Measurements from ENCODE around the gene TCAP. TPM values are rescaled to one million over a fixed set of nuclear protein-coding genes. Genes with fewer than 3 reads are reported as not detected.

TCAP gene, protein sequence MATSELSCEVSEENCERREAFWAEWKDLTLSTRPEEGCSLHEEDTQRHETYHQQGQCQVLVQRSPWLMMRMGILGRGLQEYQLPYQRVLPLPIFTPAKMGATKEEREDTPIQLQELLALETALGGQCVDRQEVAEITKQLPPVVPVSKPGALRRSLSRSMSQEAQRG
- total RNA-seq (2021), result 0.54 and 0.79 TPM in 2 replicates
- Bru-seq, nascent RNA, result percentile 24 among the genes with signal in this experiment
- BruChase-seq, experiment 1, labeled RNA remaining after a 2-hour chase, result percentile 37 among the genes with signal in this experiment
- percentile 37 among the genes with signal in this experiment for BruChase-seq, experiment 2, labeled RNA remaining after a 6-hour chase
- long read RNA-seq, result 0 reads

DNA sequence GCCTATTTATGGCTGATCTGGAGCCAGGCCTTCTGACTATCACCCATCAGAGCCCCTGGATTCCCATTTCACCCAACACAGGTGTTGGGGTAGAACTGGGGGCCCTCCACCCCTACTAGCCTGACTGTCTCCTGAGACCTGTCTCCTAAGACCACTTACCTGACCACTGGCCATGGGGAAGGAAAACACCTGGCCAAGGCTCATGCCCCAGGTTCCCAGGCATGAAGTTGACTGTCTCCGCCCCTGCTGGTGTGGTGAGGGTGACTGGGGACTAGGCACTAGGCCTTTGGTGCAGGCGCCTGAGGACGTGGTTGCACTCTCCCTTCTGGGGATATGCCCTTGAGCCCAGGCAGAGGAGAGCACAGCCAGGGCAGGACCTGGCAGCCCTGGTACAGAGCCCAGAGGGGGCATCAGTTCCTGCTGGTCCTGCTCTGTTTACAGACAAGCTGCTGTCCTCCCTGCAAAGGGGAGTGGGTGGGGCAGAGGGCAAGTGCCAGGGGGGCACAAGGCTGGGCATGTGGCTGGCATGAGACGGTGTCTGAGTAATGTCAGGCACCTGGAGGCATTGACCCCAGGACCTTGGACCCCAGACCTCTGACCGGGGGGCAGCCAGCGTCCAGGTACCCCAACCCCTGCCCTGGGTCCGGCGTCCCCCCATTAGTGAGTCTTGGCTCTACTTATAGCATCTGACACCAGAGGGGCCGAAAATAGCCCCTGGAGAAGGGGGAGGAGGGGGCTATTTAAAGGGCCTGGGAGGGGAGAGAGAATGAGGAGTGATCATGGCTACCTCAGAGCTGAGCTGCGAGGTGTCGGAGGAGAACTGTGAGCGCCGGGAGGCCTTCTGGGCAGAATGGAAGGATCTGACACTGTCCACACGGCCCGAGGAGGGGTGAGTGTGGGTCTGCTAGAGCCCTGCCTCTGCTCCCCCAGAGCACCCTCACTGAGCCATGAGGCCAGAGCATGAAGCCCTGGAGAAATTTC, at the start of gene TCAP:
TSS of gene TCAP (plus strand) at position 769 of the 981 bp plus-strand sequence. CDS start at position 780, 11 bp downstream.
- no peak within 1 kb of the TSS for H3K4me3 ChIP-seq (ENCODE audit: low read depth, low read length, poor library complexity, severe bottlenecking)
- no peaks in the 10 kb centered on the region for H3K4me1 ChIP-seq (ENCODE audit: insufficient read depth, low read length, poor library complexity, severe bottlenecking)
- H3K27me3 ChIP-seq (replicated peaks; ENCODE audit: insufficient read depth, low read depth, low read length, poor library complexity), result no peaks in the 10 kb centered on the region
- no peaks in the 10 kb centered on the region for H3K9me3 ChIP-seq (ENCODE audit: low read depth, low read length, poor library complexity, severe bottlenecking)
- DNase-seq (ENCODE audit: low spot score), result no peak
- ChIA-PET CTCF (no interaction called here), POLR2A (ENCODE audit: low non-redundant PET) (no interaction called here)
- H3K27ac ChIP-seq (ENCODE audit: low read depth, low read length, poor library complexity, severe bottlenecking), result no peak within 1 kb of the TSS
- H3K36me3 ChIP-seq (ENCODE audit: insufficient read depth, low read length, poor library complexity, severe bottlenecking), result no peaks in the 10 kb centered on the region
- intact Hi-C loops (cut with micrococcal nuclease; ENCODE audit: unreplicated experiment), result no loop called here
- BruUV-seq (replicated peaks), result no TSS peak
- TF ChIP-seq EZH2 (IDR thresholded peaks at IDR 0.05; ENCODE audit: borderline replicate concordance, low read depth, low read length, poor library complexity, severe bottlenecking), result no peak
- TF ChIP-seq, protein P1, sequence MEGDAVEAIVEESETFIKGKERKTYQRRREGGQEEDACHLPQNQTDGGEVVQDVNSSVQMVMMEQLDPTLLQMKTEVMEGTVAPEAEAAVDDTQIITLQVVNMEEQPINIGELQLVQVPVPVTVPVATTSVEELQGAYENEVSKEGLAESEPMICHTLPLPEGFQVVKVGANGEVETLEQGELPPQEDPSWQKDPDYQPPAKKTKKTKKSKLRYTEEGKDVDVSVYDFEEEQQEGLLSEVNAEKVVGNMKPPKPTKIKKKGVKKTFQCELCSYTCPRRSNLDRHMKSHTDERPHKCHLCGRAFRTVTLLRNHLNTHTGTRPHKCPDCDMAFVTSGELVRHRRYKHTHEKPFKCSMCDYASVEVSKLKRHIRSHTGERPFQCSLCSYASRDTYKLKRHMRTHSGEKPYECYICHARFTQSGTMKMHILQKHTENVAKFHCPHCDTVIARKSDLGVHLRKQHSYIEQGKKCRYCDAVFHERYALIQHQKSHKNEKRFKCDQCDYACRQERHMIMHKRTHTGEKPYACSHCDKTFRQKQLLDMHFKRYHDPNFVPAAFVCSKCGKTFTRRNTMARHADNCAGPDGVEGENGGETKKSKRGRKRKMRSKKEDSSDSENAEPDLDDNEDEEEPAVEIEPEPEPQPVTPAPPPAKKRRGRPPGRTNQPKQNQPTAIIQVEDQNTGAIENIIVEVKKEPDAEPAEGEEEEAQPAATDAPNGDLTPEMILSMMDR (conservative IDR thresholded peaks at IDR 0.05; ENCODE audit: low read depth, low read length), result no peak

DNA sequence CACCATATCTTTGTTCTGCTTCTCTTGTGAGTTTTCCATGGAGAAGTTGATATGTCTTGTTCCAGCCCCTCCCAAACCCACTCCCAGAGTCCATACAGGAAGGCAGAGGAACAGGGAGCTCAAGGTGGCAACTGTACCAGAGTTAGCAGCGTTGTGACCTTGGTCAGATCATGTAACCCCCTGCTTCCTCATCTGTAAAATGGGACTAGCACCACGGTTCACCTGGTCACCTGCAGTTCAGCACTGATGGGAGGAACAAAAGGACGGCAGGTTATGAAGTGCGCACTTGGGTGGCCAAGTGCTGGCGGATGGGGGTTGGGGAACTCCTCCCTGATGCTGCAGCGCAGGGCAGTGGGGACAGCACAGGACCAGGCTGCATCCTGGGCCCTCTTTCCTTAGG, 49.7 kb upstream of the TCAP start:
- POLR2A ChIA-PET (ENCODE audit: low non-redundant PET), result no interaction called here
- no peak for DNase-seq (ENCODE audit: low spot score)
- intact Hi-C loops (cut with micrococcal nuclease; ENCODE audit: unreplicated experiment), result no loop called here
- Histone ChIP-seq H3K27me3 (replicated peaks; ENCODE audit: insufficient read depth, low read depth, low read length, poor library complexity) (no peaks in the 10 kb centered on the region), H3K27ac (ENCODE audit: low read depth, low read length, poor library complexity, severe bottlenecking) (no peak overlapping the region), H3K4me3 (ENCODE audit: low read depth, low read length, poor library complexity, severe bottlenecking) (no peak overlapping the region), H3K36me3 (ENCODE audit: insufficient read depth, low read length, poor library complexity, severe bottlenecking) (no peaks in the 10 kb centered on the region), H3K4me1 (ENCODE audit: insufficient read depth, low read length, poor library complexity, severe bottlenecking) (no peaks in the 10 kb centered on the region), H3K9me3 (ENCODE audit: low read depth, low read length, poor library complexity, severe bottlenecking) (no peaks in the 10 kb centered on the region)
- TF ChIP-seq, protein P1 (conservative IDR thresholded peaks at IDR 0.05; ENCODE audit: low read depth, low read length), result no peak
- no peak for TF ChIP-seq EZH2 (IDR thresholded peaks at IDR 0.05; ENCODE audit: borderline replicate concordance, low read depth, low read length, poor library complexity, severe bottlenecking)
- no TSS peak for BruUV-seq (replicated peaks)
- CTCF ChIA-PET, result no interaction called here

GRCh38 chr17:39617100-39617445, 48.1 kb upstream of the TCAP start:
- intact Hi-C loops (cut with micrococcal nuclease; ENCODE audit: unreplicated experiment), result no loop called here
- ChIA-PET POLR2A (ENCODE audit: low non-redundant PET) (no interaction called here), CTCF (no interaction called here)
- H3K36me3 ChIP-seq (ENCODE audit: insufficient read depth, low read length, poor library complexity, severe bottlenecking), result no peaks in the 10 kb centered on the region
- no peaks in the 10 kb centered on the region for H3K27me3 ChIP-seq (replicated peaks; ENCODE audit: insufficient read depth, low read depth, low read length, poor library complexity)
- H3K4me1 ChIP-seq (ENCODE audit: insufficient read depth, low read length, poor library complexity, severe bottlenecking), result no peaks in the 10 kb centered on the region
- H3K9me3 ChIP-seq (ENCODE audit: low read depth, low read length, poor library complexity, severe bottlenecking), result no peaks in the 10 kb centered on the region
- no peak for TF ChIP-seq EZH2 (IDR thresholded peaks at IDR 0.05; ENCODE audit: borderline replicate concordance, low read depth, low read length, poor library complexity, severe bottlenecking)
- H3K4me3 ChIP-seq (ENCODE audit: low read depth, low read length, poor library complexity, severe bottlenecking), result no peak overlapping the region
- no peak for DNase-seq (ENCODE audit: low spot score)
- BruUV-seq (replicated peaks), result no TSS peak
- no peak overlapping the region for H3K27ac ChIP-seq (ENCODE audit: low read depth, low read length, poor library complexity, severe bottlenecking)
